Kidney (tissue), 14 donors: ENCODE data around the gene LAPTM5. TPM values are rescaled to one million over a fixed set of nuclear protein-coding genes. Genes with fewer than 3 reads are reported as not detected.

Source experiments
- DNase-seq, 5 donors: peaks; one replicate each; pipeline ENCODE4 v3.0.0-alpha.2; 2013 to 2020
- FAIRE-seq: peaks from 2 replicates; lab custom pipeline; 2012; peaks lifted over from hg19 to GRCh38; lab: Jason Lieb, UNC
- H3K27ac ChIP-seq, 2 donors: one replicate each; pipeline ENCODE4 v1.7.0; 2013; ENCODE audit warnings: low read depth in 2 of 2, low read length in 2 of 2, inconsistent platforms in 1 of 2
- H3K27me3 ChIP-seq: one replicate; pipeline ENCODE4 v1.7.1; 2013; ENCODE audit warnings: low read length, inconsistent platforms; ENCODE audit not compliant: control insufficient read depth, insufficient read depth
- H3K36me3 ChIP-seq, 3 donors: one replicate each; pipeline versions ENCODE4 v1.7.0 to v1.7.1; 2013; ENCODE audit warnings: low read length in 3 of 3, control low read depth in 1 of 3, inconsistent platforms in 1 of 3; ENCODE audit not compliant: insufficient read depth in 3 of 3, control insufficient read depth in 2 of 3
- H3K4me1 ChIP-seq, 3 donors: one replicate each; pipeline versions ENCODE4 v1.7.0 to v1.7.1; 2013; ENCODE audit warnings: low read length in 3 of 3, inconsistent platforms in 1 of 3, low read depth in 1 of 3; ENCODE audit not compliant: control insufficient read depth in 2 of 3, insufficient read depth in 2 of 3
- H3K4me3 ChIP-seq, 3 donors: one replicate each; pipeline versions ENCODE4 v1.7.0 to v1.8.1; 2013; ENCODE audit warnings: low read length in 3 of 3, control low read depth in 1 of 3, inconsistent platforms in 1 of 3
- H3K9ac ChIP-seq, 3 donors: one replicate each; pipeline versions ENCODE4 v1.7.0 to v1.7.1; 2013; ENCODE audit warnings: low read length in 3 of 3, control low read depth in 1 of 3, inconsistent platforms in 1 of 3
- H3K9me3 ChIP-seq, 3 donors: one replicate each; pipeline versions ENCODE4 v1.7.0 to v1.7.1; 2013; ENCODE audit warnings: low read length in 3 of 3, control low read depth in 1 of 3, inconsistent platforms in 1 of 3; ENCODE audit not compliant: control insufficient read depth in 2 of 3, insufficient read depth in 1 of 3
- intact Hi-C: fragments of 100-400 bp; cut with DNase I; formaldehyde crosslinking; loops from one replicate; pipeline ENCODE4 v1.11.1; 2022
- polyA plus RNA-seq: library from polyadenylated mRNA; stranded (reverse); fragments of 350-450 nt; fragmentation: Illumina TruSeq; extraction: RNeasy Lipid Tissue Mini Kit (QIAGEN cat#74804); gene quantifications from one replicate; pipeline ENCODE4 v1.2.3, GENCODE V29; 2014; ENCODE audit warnings: low read depth, low replicate concordance; ENCODE audit not compliant: insufficient read depth
- total RNA-seq: library from RNA; stranded (reverse); fragmentation: NEBNext Ultra II Directional; extraction: Animal tissue kit (Norgen Biotek cat#: 25700); gene quantifications from one replicate; pipeline ENCODE4 v1.2.1, GENCODE V29; 2021
- TF ChIP-seq, protein P1 (sequence below): IDR thresholded peaks from 3 replicates; pipeline ENCODE4 v1.5.1; 2012; ENCODE audit warnings: mild to moderate bottlenecking, moderate library complexity, borderline replicate concordance; ENCODE audit not compliant: insufficient read depth; ENCODE audit errors: extremely low read depth
- donor health status: control.
- donor health status: control.
- donor health status: control.
- donor health status: control.
- donor health status: control.
- donor health status: DM: yes; HTN: yes; CAD: no.
- donor health status: Normal renal cell carcinoma (clear cell type).

Gene LAPTM5
- total and polyA plus RNA-seq, 2 donors from 2014 or later = 23.5 to 108 TPM

DNA sequence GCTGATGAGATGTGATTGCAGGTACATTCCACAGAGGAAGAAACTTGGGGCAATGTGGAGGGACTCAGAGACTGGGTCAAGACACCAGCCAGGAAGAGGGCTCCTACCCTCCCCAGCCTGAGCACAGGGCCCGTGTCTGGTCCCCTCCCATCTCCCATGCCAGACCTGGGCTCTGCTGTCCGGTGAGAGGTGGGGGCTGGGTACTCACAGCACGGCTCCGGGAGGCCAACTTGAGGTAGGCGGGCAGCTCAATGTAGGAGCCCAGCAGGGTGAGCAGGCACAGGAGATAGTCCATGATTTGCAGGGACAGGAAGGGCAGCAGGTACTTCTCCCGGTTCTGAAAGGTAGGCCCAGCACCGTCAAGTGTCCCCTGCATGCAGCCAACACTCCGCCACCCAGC is 18.0 kb downstream of the LAPTM5 start:
- peak in 1 of 5 donors; percentile 61 for DNase-seq

GRCh38 chr1:30738715-30739559 is 18.6 kb downstream of the LAPTM5 start:
- H3K9me3 ChIP-seq = no peaks in the 10 kb centered on the region
- H3K27ac ChIP-seq = no peak overlapping the region
- intact Hi-C loops = no loop called here
- no peak overlapping the region for H3K4me3 ChIP-seq
- H3K4me1 ChIP-seq = no peaks in the 10 kb centered on the region
- peak in 1 of 5 donors; percentile 24 for DNase-seq
- no peak for FAIRE-seq
- H3K9ac ChIP-seq = no peak overlapping the region
- no peaks in the 10 kb centered on the region for H3K27me3 ChIP-seq
- TF ChIP-seq, protein P1, sequence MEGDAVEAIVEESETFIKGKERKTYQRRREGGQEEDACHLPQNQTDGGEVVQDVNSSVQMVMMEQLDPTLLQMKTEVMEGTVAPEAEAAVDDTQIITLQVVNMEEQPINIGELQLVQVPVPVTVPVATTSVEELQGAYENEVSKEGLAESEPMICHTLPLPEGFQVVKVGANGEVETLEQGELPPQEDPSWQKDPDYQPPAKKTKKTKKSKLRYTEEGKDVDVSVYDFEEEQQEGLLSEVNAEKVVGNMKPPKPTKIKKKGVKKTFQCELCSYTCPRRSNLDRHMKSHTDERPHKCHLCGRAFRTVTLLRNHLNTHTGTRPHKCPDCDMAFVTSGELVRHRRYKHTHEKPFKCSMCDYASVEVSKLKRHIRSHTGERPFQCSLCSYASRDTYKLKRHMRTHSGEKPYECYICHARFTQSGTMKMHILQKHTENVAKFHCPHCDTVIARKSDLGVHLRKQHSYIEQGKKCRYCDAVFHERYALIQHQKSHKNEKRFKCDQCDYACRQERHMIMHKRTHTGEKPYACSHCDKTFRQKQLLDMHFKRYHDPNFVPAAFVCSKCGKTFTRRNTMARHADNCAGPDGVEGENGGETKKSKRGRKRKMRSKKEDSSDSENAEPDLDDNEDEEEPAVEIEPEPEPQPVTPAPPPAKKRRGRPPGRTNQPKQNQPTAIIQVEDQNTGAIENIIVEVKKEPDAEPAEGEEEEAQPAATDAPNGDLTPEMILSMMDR = no peak
- no peaks in the 10 kb centered on the region for H3K36me3 ChIP-seq

More for the DNA sequence above, 18.0 kb downstream of the LAPTM5 start:
- FAIRE-seq = no peak
- Histone ChIP-seq H3K27me3 (no peaks in the 10 kb centered on the region), H3K4me1 (no peaks in the 10 kb centered on the region), H3K36me3 (no peaks in the 10 kb centered on the region), H3K9ac (no peak overlapping the region), H3K27ac (no peak overlapping the region), H3K4me3 (no peak overlapping the region), H3K9me3 (no peaks in the 10 kb centered on the region)
- intact Hi-C loops = no loop called here
- TF ChIP-seq, protein P1 = no peak

GRCh38 chr1:30738040-30738714 is 19.4 kb downstream of the LAPTM5 start:
- intact Hi-C loops = no loop called here
- FAIRE-seq = no peak
- peak in 1 of 5 donors; percentile 30 for DNase-seq

More at GRCh38 chr1:30738040-30738714, 19.4 kb downstream of the LAPTM5 start:
- Histone ChIP-seq H3K36me3 (no peaks in the 10 kb centered on the region), H3K9me3 (no peaks in the 10 kb centered on the region), H3K27me3 (no peaks in the 10 kb centered on the region), H3K4me1 (no peaks in the 10 kb centered on the region), H3K27ac (no peak overlapping the region), H3K9ac (no peak overlapping the region), H3K4me3 (no peak overlapping the region)
- TF ChIP-seq, protein P1 = no peak
